NCI-H1436 (cell line): ENCODE data around the gene HAP1.
A peak's percentile ranks its signal among the peaks of the same experiment; 100 is the strongest.
"Not testable (repeated sequence)": the region's sequence is repeated elsewhere in the genome, so short reads cannot be mapped to it uniquely, and the experiment has no call there.

Experiments used
- DNase-seq: peaks from one replicate; lab custom pipeline; 2025; lab: John Stamatoyannopoulos, UW

HAP1 gene

GRCh38 chr17:41689497-41690299 lies 44.7 kb downstream of the HAP1 start:
- peak; percentile 67 for DNase-seq

- peak; percentile 100 for DNase-seq
These were observed 45.6 kb downstream of the HAP1 start, which contains the start of gene EIF1 for GRCh38 chr17:41688641-41689496. EIF1 (plus strand) TSS chr17:41688885; CDS start chr17:41689039, 154 bp downstream.

GRCh38 chr17:41687828-41688640 lies 46.4 kb downstream of the HAP1 start:
- DNase-seq = peak; percentile 79

GRCh38 chr17:41686281-41686680 lies 48.2 kb downstream of the HAP1 start:
- no peak for DNase-seq

GRCh38 chr17:41685753-41686152 lies 48.7 kb downstream of the HAP1 start:
- not testable (repeated sequence) for DNase-seq

GRCh38 chr17:41684035-41684434 lies 50.4 kb downstream of the HAP1 start:
- peak; percentile 24 for DNase-seq

GRCh38 chr17:41683441-41684007 lies 50.9 kb downstream of the HAP1 start:
- no peak for DNase-seq

GRCh38 chr17:41682631-41683030 lies 51.8 kb downstream of the HAP1 start:
- no peak for DNase-seq

GRCh38 chr17:41681776-41682175 lies 52.7 kb downstream of the HAP1 start:
- no peak for DNase-seq

- no peak for DNase-seq
These were observed 53.9 kb downstream of the HAP1 start for GRCh38 chr17:41680426-41681040.

- no peak for DNase-seq
These were observed 54.6 kb downstream of the HAP1 start for GRCh38 chr17:41679740-41680425.

GRCh38 chr17:41678907-41679739 lies 55.3 kb downstream of the HAP1 start:
- DNase-seq = no peak

GRCh38 chr17:41678411-41678906 lies 56.0 kb downstream of the HAP1 start:
- DNase-seq = no peak

- no peak for DNase-seq
These were observed 58.4 kb downstream of the HAP1 start for GRCh38 chr17:41676058-41676419.

GRCh38 chr17:41675157-41676057 lies 59.0 kb downstream of the HAP1 start:
- not testable (repeated sequence) for DNase-seq
